H1 (cell line): ENCODE results near the gene KIAA1755. TPM values are rescaled to one million over a fixed set of nuclear protein-coding genes. Genes with fewer than 3 reads are reported as not detected.

ENCODE experiments used
- CHD2 ChIP-seq: IDR thresholded peaks from 2 replicates; pipeline ENCODE4 v1.6.1; 2012; ENCODE audit warnings: low read length, improper control_type of control experiment
- CHD7 ChIP-seq: fragments of 300-600 bp; sonication (generic); IDR thresholded peaks from 2 replicates; pipeline ENCODE4 v1.7.1; 2012; ENCODE audit warnings: low read length, moderate library complexity, mild to moderate bottlenecking, inconsistent platforms; ENCODE audit not compliant: insufficient replicate concordance
- NRF1 ChIP-seq: IDR thresholded peaks from 2 replicates; pipeline ENCODE4 v1.6.1; 2011; ENCODE audit warnings: mild to moderate bottlenecking, low read depth, low read length, improper control_type of control experiment
- polyA plus RNA-seq, 7 experiments: library from polyadenylated mRNA; depleted of rRNA in 3 of 7; stranded (reverse) in 5 of 7; unstranded in 2 of 7; fragments of >200 nt in 5 of 7; fragments of 200-250 nt in 2 of 7; gene quantifications; 1 replicate in 5 of 7; 2 replicates in 1 of 7; 4 replicates in 1 of 7; pipeline versions ENCODE4 v1.2.1 to v1.2.3, GENCODE V29; 2011 to 2013; ENCODE audit warnings: missing spikeins in 2 of 7, mixed read lengths in 2 of 7
- total RNA-seq: library from RNA; stranded (reverse); fragmentation: NEBNext Ultra II Directional; extraction: Animal tissue kit (Norgen Biotek cat#: 25700); gene quantifications from 2 replicates; pipeline ENCODE4 v1.2.1, GENCODE V29; 2021

Gene KIAA1755
- total and polyA plus RNA-seq, 2 of the 8 experiments (the other 6 are each of a cell fraction or from before 2014, with no cell fraction given): 0.23 TPM; not detected in 1

- TF ChIP-seq CHD7 (no peak), CHD2 (no peak), NRF1 (no peak)
Measured at GRCh38 chr20:38179846-38180245, 80.7 kb downstream of the KIAA1755 start (continued).
